Activated CD4-positive, alpha-beta T cell treated with anti-CD3 and anti-CD28 coated beads for 1 hour (primary cell): ENCODE results near the gene IL21.

Experiments used
- DNase-seq: peaks from one replicate; pipeline ENCODE4 v3.0.0-alpha.2; 2020

The IL21 gene

DNA sequence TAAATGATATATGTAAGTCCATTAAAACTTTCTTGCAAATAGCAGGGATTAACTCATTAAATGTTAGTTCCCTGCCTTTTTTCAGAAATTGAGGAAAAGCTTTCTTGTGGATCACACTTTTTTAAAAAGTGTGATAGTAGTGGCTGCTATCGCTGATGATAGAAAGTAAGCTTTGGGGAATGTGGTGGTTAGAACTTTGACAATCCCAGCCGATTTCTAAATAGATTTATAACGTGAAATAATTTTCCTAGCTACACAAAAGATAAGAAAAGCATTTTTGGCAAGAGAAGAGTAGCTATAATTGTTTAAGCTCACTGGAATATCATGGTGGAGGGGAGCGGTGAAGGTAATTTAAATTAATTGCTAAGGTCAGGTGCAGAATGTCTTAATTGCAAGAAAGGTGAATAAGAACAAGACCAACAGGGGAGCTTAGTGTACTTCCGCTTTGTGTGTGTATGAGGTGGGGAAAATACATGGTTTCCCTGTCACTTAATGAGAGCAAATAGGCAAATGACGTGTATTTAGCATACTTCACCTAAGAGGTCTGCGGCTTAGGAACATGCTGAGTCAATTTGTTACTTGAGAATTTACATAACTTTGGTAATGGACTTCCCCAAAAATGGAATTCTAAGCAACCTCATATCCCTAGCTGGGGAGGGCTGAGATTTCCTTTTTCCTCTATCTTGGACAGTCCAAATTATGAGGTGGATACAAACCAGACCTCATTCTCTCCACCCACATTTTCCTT, 11.7 kb upstream of the IL21 start:
- DNase-seq, result no peak

DNA sequence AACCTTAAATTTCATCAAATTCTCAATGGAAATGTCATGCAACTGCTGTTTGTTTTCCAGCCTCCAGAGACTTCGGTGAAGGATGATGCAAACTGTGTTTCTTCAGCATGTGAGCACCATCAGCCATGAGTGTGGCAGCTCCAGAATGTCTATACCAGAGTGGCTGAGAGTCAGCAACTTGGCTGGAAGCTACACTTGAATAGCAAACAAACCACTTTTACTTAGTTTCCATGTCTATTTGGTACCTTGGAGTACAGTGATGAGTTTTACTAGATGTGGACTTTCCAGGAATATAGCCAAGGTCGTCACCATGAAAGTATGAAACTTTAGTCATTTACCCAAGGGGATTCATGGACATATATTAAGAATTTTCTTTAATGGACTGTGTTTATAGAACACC, 4.3 kb upstream of the IL21 start:
- no peak for DNase-seq

DNA sequence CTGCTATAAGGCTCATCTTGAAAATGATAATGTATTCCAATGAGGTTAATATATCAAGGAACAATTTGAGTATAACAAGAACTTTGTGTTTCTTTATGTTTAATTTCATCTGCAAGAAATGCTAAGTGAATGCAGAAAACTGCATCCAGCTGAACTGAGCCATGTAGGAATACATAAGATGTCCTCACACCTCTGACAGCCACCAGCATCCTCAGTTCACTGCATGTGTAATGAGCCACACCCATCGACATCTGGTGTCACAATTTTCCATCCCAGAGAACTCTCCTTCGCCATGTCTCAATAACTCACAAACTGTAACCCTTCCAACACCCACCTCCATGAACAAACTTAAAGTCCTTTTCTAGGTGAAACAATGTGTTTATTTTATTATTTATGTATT, 3.3 kb upstream of the IL21 start:
- no peak for DNase-seq

DNA sequence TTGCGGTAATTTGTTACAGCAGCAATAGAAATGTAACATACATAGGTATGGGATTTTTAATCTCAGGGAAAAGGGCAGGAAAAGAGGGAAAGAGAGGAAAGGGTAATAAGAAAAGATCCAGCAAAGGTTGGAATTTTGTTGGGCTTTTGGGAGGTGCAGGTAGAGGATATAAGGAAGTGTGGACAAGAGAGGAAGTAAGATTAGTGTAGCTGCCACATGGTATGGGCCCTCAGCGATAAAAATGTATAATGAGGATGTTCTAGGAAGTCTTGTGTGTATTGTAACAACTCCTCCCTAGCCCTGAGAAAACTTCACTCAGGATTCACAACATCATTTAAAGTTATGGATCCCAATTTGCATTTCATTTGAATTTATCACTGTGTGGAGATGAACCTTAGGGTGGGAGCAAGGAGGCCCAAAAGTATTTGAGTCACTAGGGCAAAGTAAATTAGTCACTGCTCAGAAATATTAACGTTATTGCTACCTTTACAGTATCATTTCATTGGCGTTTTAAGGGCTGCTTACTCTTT, 2.8 kb upstream of the IL21 start:
- no peak for DNase-seq

DNA sequence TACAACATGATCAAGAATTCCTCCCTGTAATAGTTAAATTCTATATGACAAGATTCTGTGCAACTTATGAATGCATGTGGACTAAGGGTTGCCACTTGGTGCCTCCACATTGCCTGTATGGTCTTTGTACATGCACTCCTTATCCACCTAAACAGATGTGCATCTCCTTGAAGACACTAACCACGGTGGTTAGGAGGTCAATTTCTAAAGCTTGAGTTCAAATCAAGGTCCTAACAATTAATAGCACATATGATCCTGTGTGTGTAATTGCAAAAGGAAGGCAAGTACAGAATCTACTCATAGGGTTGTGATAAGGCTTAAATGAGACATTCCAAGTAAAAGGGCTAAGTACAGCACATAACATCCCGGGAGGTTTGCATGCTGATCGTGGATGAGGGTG, 1.5 kb upstream of the IL21 start:
- no peak for DNase-seq

DNA sequence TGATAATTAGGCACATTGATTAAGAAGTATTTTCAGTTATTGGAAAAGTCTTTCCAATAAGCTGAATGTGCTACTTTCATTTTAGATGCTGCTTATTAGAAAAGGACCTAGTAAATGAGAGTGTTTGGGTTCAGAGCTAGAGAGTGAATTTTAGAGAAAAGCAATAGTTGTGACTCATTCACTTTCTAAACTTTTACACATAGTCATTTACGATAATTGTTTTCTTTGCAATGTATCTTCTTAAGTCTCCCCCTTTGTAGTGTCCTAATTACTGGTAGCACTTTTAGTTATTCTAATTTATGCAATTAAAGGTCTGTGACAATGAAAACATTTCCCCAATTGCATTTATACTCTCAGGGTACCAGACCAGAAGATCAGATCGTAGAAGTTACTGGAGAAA, 1.3 kb downstream of the IL21 start:
- no peak for DNase-seq

DNA sequence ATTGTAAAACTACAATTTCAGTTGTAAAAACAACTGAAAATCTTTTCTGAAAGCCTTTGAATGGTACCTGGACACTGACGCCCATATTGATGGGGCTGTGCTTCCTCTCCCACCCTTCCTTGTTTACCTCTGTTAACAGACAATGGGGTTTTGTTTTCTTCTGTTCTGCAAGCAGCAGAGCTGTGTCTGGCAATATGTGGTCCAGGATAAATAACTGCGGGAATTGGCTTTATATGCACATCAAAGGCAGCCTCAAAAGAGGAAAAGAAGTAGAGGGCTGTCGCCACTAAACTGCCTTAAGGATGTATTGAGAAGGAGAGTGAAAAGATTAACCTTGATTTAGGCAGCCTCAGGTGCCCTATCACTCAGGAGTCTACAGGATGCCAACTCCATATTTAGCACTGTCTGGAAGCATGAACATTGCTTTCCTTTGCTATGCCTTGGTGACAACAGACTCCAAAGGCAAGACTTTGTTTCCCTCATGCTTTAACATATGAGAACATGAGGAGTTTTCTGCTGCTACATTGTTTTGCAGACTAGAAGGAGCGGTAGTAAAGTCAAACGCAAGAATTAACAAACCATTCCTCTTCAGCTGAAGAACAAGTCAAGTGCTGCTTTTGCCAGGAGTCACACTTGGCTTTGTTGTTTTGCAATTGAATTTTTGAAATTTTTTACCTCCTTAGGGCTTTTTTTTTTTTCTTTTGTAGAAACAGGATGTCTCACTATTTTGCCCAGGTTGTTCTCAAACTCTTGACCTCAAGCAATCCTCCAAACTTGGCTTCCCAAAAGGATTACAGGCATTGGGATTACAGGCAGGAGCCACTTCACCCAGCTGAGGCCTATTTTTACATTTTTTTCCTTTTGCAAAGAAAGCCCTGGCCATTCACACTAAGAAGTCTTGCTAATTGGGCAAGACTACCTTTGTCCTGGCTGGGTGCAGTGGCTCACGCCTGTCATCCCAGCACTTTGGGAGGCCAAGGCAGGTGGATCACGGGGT, 3.0 kb downstream of the IL21 start:
- no peak for DNase-seq

DNA sequence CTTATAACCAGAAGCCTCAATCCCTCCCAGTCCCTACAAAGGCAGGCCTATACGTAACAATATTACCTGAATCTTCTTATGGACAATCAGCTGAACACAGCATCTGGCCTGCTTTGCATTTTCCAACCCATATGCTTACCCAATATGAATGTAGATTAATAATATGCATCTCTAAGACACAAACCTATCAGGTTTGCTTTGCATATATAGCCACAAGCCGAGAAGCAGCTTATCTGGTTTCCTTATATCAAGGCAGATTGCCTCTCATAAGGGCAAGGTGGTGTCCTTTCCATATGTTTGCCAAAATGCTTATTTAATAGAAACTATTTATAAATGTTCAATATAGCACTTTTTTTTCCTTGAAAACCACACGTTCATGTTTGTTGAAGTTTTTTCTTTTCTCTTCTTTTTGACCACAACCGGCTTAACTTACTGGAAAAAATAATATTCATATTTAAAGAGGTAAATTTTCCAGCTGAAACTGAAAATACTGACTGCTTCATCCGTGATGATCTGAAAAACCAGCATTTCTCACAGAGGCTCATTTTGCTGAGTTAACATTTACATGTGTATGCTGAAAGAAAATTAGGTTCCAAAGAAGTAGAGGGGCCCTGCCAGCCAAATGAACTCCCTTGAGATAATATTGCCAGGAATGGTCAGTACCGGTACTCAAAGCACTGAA, 3.8 kb downstream of the IL21 start:
- no peak for DNase-seq

DNA sequence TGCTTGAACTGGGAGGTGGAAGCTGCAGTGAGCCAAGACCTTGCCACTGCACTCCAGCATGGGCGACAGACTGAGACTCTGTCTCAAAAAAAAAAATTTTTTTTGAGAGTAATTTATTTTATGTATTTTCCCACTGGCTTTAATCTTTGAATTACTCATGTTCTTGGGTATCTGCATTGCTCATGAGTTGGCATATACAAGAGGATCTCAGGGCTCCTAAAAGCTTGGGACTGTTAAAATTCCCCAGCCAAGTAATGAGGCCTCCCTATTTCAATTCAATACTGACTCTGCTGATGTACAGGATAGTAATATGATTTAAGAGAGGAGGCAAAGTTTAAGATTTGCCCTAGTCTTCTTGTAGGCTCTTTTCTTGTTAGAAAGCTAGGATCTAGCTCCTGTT, 6.2 kb downstream of the IL21 start:
- no peak for DNase-seq

DNA sequence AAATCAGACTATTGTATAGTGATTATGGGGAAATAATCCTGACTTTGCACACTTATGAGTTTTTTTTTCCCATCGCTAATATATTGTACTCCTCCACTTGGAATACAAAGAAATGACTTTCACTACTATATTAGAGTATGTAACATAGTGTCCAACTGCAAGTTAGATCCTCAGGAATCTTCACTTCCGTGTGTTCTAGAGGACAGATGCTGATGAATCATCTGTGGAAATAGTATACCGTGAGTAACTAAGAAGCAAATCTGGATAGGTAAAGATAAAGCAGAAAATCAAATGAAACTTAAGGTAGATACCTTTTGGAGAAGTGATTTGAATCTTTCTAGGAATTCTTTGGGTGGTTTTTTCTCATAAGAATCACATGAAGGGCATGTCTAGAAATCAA, 8.3 kb downstream of the IL21 start:
- no peak for DNase-seq

DNA sequence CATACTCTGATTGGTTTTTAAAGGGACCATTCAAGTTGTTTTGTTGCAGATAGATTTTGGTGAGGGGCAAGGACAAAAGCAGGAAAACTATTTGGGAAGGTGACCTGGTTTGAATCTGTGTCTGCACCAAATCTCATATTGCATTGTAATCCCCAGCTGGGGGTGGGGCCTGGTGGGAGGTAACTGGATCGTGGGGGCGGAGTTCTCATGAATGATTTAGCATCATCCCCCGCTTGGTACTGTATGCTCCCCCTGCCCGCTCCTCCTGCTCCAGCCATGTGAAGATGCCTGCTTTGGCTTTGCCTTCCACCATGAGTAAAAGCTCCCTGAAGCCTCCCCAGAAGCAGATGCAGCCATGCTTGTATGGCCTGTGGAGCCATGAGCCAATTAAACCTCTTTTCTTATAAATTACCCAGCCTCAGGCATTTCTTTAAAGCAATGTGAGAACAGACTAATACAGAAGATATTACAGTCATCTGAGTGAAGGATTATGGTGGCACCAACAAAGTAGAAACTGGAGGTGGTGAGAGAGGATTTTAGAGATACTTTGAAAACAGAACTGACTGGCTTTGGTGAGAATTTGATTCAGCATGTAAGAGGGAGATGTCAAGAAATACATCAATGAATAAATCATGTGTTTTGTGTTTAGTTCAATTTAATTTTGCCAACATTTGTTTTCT, 14.4 kb downstream of the IL21 start:
- DNase-seq, result no peak

DNA sequence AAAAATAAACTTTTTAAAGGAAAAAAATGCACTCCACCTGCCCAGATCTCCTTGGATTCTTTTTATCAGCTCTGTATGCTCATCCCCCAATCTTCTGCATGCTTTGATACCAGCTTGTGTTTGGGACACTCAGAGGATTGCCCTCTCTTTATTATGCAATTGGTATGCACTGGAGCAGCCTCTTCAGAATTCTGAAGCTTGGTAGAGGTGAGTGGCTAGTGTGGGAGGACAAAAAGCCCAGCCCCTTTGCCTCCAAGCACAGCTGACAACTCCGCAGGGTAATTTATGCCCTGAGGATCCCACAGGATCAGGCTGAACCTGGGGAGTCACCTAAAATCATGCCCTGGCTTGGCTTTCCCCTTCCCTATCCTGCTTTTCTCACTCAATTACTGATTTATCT, 16.7 kb downstream of the IL21 start:
- no peak for DNase-seq

DNA sequence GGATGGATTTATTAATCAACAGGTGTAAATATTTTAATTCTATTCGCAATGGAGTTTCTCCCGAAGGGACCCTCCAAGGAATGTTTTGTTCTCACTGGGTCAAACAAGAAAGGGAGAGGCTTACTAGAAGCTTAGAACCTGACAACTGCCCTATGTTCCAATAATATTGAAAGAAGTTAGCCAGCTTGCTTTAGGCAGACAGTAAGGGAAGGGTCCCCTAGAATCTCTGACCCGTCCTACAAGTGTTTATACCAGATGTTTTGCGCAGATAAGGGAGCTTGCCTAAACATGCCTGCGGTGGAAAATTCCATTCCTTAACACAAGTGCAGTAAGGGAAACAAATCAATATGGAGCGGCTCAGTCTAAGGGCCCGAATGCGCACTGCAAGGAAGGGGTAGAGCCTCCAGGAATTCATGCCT, 17.7 kb downstream of the IL21 start:
- DNase-seq, result no peak

DNA sequence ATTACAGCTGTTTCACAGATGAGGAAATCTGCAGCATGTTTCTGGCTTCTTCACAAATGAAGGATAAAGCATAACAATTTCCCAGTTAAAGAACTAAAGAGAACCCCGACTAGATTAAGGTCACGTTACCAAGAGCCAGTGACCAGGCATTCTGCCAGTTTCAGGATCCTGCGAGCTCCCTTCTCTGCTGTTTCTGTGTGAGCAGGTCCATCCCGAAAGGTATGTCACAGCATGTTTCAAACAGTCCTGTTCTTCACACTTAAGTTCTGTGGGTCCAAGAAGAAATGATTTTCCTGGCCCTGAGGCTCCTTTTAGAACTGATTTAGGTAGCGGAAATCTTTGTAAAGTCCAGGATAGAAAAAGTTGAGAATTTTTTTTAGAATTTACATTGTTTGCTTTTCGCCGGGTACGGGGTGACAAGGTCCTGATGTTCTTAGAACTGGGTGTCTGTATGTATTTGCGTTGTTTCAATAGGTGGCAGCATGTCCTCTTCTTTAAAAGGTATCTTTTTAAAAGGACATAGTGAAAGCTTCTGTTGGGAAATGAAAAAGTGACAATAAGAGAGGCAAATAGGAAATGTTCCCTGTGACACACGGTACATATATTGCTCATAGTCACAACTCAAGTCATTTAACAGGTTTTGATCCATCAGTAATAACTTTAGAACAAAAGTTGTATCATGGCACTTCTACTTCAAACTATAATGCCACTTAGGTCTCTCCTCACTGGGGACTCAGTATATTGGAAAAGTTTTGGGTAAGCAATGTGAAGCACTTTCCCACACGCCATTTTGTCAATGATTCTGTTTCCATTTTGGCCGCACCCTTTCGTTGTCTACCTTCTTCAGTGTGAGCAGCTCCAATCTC, 18.4 kb downstream of the IL21 start:
- no peak for DNase-seq

DNA sequence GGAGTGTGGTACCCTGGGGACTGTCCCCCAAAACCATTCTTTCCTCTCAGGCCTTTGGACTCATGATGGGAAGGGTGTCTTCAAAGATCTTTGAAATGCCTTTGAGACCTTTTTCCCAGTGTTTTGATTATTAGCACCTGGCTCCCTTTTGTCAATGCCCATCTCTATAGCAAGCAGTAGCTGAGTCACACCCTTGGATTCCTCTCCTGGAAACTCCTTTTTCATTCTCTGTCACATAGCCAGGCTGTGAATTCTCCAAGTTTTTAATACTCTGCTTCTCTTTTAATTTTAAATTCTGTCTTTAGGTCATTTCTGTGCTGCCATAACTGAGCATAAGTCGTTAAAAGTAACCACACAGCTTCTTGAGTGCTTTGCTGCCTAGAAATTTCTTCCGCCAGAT, 29.7 kb downstream of the IL21 start:
- no peak for DNase-seq

DNA sequence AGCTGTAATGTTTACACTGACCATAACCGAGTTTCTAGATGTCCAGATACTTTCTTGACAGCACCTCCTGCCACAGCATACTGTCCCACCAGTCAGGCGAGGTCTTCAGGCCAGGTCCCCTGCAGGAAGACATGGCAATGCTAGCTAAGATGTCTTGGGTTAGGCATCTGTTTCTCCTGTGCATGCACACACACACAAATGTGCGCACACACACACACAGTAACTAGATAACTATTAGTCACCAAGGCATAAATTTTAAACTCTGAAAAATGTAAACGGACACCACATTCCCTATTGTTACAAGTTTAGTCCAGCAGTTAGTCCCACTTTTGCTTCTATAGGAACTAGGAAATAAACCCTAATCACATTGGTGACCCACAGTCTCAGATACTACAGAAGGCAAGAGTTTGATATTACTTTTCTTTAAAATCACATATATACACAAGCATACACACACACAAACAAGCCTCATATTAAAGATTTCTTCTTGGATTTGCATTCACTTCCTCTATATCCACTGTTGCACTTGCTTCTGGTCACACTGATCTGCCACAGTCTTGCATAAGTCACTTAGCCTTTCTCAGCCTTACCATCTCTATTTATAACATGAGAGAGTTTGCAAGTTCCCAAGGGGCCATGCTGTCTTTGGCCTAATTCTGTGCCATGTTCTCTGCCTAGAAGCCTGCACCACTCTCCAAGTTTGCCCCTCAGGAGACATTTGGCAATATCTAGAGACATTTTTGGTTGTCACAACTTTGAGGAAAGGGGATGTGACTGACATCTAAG, 32.2 kb downstream of the IL21 start:
- no peak for DNase-seq

DNA sequence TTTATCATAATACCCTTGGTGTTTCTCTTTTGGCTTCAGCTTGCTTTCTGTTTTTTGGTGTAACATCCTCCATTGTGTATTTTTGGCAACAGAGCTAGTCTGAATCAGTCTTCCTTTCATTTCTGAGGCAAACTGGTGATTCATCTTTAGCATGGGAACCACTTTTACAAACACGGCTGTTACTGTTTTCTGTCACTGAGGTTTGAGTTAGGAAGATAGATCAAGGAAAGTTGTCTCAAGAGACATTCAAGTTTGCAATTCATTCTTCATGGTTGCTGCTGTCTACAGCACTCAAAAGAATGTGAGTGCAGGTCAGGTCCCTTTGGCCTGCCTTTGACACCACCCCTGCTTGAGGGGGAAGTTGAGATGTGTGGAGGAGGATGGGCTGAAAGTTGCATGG, 36.3 kb downstream of the IL21 start:
- no peak for DNase-seq

DNA sequence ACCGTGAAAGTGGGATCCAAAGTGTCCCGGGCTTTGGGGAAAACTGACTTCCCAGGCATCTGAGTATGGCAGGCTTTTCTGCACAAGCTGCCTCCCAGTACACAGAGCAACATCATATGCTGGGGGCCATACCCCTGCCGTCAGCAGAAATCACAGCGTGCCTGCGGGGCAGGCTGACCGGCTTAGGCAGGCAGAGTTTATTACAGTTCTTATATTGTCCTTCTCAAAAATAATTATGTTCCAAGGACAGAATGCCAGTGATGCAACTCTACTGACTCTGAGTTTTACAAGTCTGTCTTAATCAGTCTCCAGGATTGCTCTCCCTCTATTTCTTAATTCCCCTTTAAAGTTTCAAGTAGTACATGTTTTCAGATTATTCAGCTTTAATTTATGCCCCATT, 37.0 kb downstream of the IL21 start:
- DNase-seq, result no peak

DNA sequence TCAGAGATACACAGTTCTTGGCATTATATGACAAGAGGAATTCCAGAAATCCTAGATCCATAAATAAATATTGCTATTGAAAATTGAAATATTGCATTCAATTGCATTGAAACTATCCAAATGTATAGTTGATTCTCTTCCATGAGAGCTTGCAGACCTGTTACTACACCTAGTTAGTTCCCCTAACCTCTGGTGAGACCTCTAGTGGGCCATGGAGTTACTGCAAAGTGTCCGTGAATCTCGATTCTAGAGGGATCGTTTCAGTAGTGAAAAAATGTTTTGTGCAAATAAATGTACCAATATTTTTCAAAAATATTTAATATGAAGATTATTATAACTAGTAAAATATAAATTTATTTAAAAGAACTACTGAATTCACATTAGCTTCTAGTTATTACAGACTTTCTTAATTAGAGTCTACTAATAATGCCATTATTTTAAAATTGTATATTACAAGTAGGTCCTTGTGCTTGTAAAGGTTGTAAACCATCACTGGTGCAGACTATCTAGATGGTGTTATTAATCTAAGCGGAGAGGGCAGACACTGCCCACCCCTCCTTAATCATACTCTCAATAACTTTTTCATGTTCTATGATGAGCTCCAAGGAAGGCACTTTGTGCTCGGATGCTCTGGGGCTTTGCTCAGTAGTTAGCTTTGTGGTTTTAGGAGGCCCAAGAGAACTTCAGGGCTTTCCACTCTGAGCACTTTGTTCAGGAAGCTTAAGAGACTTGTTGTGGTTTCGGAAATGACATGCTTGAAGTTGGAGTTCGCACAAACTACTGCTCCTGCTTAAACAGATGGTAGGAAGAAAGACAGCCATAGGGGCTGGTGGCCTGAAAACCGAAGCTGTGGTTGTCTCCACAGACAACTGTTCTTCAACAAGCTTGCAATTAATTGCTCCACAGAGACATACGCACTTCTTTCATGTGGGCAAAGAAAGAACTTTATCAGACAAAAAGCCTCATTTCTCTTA, 42.8 kb downstream of the IL21 start:
- DNase-seq, result peak; percentile 40

DNA sequence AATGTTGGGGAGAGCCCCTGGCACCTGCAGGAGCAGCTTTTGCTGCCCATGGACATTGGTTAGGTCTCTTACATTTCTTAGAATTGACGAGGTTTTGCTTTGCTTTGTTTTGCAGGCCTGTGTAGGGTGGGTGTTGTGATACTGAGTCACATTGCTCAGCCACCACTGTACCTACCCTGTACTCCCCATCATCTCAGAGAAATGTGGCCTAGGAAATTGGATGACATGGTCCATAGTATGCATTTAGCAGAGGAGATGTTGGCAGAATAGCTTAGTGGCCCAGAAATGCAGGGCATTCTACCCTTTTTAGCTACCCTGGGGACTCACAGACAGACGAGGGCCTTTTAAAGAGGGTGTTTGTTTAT, 43.7 kb downstream of the IL21 start:
- DNase-seq, result no peak
